HG03280 (cell line): Measurements from ENCODE around the gene SMPD3.

Experiments used
- ATAC-seq: cut with Tn5 transposase; IDR thresholded peaks from one replicate; pipeline ENCODE4 v1.9.1; 2021; ENCODE audit warnings: mild to moderate bottlenecking, moderate library complexity; ENCODE audit not compliant: unreplicated experiment

SMPD3 gene

GRCh38 chr16:68371706-68372380 lies 76.5 kb downstream of the SMPD3 start:
- no peak for ATAC-seq

- no peak for ATAC-seq
Observed at GRCh38 chr16:68371276-68371651, 77.0 kb downstream of the SMPD3 start.

- no peak for ATAC-seq
Observed at GRCh38 chr16:68370581-68371275, 77.6 kb downstream of the SMPD3 start.

- ATAC-seq, result peak; percentile 50
Observed at GRCh38 chr16:68369697-68370580, 78.4 kb downstream of the SMPD3 start.

- no peak for ATAC-seq
Observed at GRCh38 chr16:68369168-68369567, 79.1 kb downstream of the SMPD3 start.

- ATAC-seq, result no peak
Observed at GRCh38 chr16:68368301-68368888, 79.9 kb downstream of the SMPD3 start.

- ATAC-seq, result no peak
Observed at GRCh38 chr16:68367891-68368290, 80.4 kb downstream of the SMPD3 start.

- ATAC-seq, result no peak
Observed at GRCh38 chr16:68367440-68367839, 80.9 kb downstream of the SMPD3 start.

- ATAC-seq, result no peak
Observed at GRCh38 chr16:68367030-68367429, 81.3 kb downstream of the SMPD3 start.

- ATAC-seq, result no peak
Observed at GRCh38 chr16:68366062-68366461, 82.2 kb downstream of the SMPD3 start.

GRCh38 chr16:68365167-68365817 lies 83.0 kb downstream of the SMPD3 start:
- ATAC-seq, result no peak

GRCh38 chr16:68364561-68364998 lies 83.7 kb downstream of the SMPD3 start:
- ATAC-seq, result no peak

- ATAC-seq, result no peak
Observed at GRCh38 chr16:68363658-68364521, 84.4 kb downstream of the SMPD3 start.

GRCh38 chr16:68362947-68363657 lies 85.2 kb downstream of the SMPD3 start:
- ATAC-seq, result no peak

- no peak for ATAC-seq
Observed at GRCh38 chr16:68362262-68362913, 85.9 kb downstream of the SMPD3 start.

GRCh38 chr16:68361485-68361884 lies 86.8 kb downstream of the SMPD3 start:
- no peak for ATAC-seq

- ATAC-seq, result no peak
Observed at GRCh38 chr16:68360956-68361355, 87.4 kb downstream of the SMPD3 start.

GRCh38 chr16:68360547-68360946 lies 87.8 kb downstream of the SMPD3 start:
- no peak for ATAC-seq
